Right lung (tissue), 10 donors: ENCODE results near the gene ZNF2. TPM values are rescaled to one million over a fixed set of nuclear protein-coding genes. Genes with fewer than 3 reads are reported as not detected.

Experiments
- DNase-seq, 2 donors: peaks; one replicate each; pipeline ENCODE4 v3.0.0-alpha.2; 2013
- long read RNA-seq, 8 donors: transcript quantifications; one replicate each; lab custom pipeline, GENCODE V29; 2026
- polyA plus RNA-seq, 5 donors: library from polyadenylated mRNA; unstranded; fragments of 120-200 nt; gene quantifications; one replicate each; pipeline versions ENCODE4 v1.2.1 to v1.2.3, GENCODE V29; 2013; ENCODE audit warnings: inconsistent platforms in 1 of 5, low replicate concordance in 1 of 5; ENCODE audit not compliant: insufficient read length in 5 of 5, insufficient read depth in 1 of 5

The ZNF2 gene
- 1 to 10 TPM; 5.6 to 9.1 (median 8.2) TPM for polyA plus RNA-seq
- long read RNA-seq, donor 1, partial matches to known transcripts, result 0 of 4 reads
- long read RNA-seq, donor 1, other reads (novel, unspliced or antisense), result 0 of 4 reads
- long read RNA-seq, donor 2, partial matches to known transcripts, result 0 of 4 reads
- long read RNA-seq, donor 2, other reads (novel, unspliced or antisense), result 0 of 4 reads
- long read RNA-seq, donor 3, partial matches to known transcripts, result 0 of 2 reads
- long read RNA-seq, donor 3, other reads (novel, unspliced or antisense), result 0 of 2 reads
- long read RNA-seq, donor 4, partial matches to known transcripts, result 6 of 8 reads
- long read RNA-seq, donor 4, other reads (novel, unspliced or antisense), result 0 of 8 reads
- long read RNA-seq, donor 5, transcript ZNF2-203 (5 exons, 2,601 nt), result major isoform, 5 of 7 reads
- long read RNA-seq, donor 5, partial matches to known transcripts, result 0 of 7 reads
- long read RNA-seq, donor 5, other reads (novel, unspliced or antisense), result 0 of 7 reads
- long read RNA-seq, donor 6, partial matches to known transcripts, result 0 of 3 reads
- long read RNA-seq, donor 6, other reads (novel, unspliced or antisense), result 0 of 3 reads
- long read RNA-seq, donor 7, result 0 reads
- long read RNA-seq, donor 8, transcript ZNF2-203 (5 exons, 2,601 nt), result major isoform, 6 of 6 reads
- long read RNA-seq, donor 8, partial matches to known transcripts, result 0 of 6 reads
- long read RNA-seq, donor 8, other reads (novel, unspliced or antisense), result 0 of 6 reads

DNA sequence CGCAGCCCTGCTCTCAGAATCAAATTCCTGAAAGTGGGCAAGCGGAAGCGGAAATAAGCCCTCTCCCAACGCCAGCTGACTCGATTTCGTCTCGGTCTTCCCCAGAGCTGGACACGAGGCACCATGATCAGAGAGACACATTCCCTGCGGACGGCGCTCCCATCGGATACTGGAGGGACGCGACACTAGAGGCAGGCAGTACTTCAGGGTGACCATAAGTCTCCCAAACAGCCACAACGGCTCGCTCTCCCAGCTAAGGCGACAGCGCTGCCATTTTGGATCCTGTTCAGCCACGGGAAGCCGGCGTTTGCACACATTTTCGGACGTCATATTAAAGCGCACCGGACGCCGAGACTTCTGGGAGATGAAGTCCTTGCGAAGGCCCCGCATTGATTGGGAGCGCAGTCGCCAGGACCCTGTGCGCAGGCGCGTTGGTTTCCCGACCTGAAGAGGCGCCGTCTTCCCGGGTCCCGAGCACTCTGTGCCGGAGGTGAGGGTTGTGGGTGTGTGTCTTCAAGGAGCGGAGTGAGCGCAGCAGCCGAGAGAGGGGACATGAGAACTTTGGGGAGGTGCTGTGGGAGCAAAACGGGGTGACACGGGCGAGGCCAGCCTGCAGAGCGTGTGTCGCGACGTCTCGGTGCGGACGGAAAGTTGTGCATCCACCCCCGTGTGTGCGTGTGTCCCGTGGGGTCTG, at the start of gene ZNF2:
Gene ZNF2, plus strand, starts transcription at position 439 of the 694 bp plus-strand sequence. CDS start 10,418 bp downstream, outside the sequence.
- peak; percentile 97 for DNase-seq

DNA sequence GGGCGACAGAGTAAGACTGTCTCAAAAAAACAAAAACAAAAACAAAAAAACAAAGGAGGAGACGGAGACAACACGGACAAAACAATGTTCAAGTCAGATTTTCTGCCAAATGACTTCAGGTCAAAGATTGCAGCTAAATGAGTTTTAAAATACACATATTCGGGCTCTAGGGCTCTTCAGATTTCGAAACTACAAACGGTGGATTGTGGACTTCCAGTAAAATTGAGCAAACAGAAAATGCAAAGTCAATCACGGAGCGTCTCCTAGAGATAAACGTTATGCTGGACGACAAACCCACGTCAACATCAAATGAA, 44.6 kb upstream of the ZNF2 start:
- DNase-seq, result peak; percentile 29 to 40

DNA sequence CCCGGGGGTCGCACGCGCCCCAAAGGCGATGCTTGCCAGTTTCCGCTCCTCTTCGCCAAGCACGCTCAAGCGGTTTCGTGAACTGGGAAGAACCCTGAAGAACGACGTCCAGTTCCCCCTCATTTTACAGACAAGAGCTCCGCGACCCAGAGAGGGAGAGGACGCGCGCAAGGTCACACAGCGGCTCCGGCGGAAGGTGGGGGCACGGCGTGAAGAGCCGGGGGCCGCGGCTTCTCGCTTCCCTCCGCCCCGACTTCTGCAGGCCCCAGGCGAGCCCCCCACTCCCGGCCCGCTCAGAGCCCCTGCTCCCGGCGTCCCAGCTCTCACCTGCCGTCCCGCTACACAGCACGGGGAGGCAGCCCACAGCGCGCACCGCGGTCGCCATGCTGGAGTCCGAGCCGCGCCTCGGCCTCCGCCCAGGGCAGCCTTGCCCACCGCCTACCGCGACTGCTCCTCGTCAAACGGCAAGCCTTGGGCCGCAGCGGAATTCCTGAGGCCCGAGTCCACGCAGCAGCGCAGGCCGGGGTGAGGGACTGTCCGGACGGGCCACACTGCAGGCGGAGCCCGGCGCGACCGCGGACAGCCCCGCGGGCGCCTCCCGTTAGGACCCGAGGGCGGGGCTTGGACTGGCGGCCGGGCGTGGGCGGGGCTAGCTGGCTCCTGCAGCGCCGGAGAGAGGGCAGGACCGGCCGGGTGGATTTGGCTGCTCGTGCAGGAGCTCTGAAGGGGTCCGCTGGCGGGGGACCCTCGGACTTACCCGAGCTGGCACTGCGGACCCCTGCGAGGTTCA, 44.0 kb upstream of the ZNF2 start, which contains the start of gene MRPS5:
Gene MRPS5, minus strand, starts transcription at position 402 of the 790 bp plus-strand sequence. Its CDS starts 17 bp downstream, at position 385.
- peak; percentile 77 to 80 for DNase-seq

DNA sequence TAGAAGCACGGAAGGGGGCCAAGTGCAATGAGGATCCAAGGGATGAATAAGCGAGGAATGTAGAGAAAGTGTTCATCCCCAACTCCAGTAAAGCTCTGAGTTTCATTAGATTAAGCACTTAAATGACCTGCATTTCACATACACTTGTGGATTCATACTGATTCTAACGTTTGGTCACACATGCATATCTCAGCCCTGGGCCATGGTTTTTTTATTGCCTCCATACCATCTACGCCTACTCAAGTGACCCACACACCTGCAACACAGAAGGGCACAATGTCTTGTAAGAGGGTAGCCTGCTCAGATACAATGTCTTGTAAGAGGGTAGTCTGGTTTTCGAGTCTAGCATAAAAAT, 43.4 kb upstream of the ZNF2 start:
- no peak for DNase-seq

DNA sequence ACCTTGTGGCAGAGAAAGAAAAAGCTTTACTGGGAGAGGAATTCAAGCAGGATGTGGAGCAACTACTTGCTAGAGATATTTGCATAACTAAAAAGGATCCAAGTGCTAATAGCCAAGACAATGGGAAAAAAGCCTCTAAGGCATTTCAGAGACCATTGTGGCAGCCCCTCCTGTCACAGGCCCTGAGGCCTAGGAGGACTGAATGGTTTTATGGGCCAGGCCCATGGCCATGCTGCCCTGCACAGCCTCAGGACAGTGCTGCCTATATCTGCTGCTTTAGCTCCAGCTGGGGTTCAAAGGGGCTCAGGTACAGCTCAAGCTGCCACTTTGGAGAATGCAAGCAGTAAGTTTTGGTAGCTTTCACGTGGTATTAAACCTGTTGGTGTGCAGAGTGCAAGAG, 26.9 kb upstream of the ZNF2 start:
- no peak for DNase-seq

DNA sequence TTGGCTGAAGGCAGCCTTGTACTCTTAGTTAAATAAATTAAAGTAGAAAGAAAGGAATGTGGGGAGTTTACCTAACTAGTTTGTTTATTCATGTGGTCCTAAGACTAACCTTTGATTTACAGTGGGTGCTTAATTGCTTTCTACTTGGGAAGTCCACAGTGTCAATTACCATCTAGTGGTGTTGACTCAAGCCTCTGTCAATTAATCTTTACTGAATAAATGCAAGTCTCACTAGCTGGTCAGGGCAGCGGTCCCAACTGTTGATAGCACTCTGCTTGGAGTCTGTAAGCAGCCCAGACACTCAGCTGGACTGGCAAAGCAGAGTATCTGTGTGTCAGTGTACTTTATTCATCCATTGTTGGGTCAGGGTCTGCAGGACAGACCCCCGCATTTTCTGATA, 21.8 kb upstream of the ZNF2 start:
- DNase-seq, result no peak

DNA sequence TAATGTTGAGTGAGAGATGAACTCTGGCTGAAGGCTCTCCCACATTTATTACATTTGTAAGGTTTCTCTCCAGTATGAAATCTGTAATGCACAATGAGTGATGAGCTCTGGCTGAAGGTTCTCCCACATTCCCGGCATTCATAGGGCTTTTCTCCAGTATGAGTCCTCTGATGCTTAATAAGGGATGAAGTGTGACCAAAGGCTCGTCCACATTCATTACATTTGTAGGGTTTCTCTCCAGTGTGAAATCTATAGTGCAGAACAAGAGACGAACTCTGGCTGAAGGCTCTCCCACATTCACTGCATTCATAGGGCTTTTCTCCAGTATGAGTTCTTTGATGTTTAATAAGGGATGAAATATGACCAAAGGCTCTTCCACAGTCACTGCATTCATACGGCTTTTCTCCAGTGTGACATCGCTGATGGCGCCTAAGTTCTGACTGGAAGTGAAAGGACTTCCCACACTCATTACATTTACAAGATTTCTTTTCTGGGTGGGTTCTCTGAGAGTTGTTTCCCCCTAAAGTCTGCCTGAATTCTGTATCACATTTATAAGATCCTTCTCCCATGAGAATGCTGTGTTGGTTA, 16.1 kb upstream of the ZNF2 start:
- DNase-seq, result no peak

DNA sequence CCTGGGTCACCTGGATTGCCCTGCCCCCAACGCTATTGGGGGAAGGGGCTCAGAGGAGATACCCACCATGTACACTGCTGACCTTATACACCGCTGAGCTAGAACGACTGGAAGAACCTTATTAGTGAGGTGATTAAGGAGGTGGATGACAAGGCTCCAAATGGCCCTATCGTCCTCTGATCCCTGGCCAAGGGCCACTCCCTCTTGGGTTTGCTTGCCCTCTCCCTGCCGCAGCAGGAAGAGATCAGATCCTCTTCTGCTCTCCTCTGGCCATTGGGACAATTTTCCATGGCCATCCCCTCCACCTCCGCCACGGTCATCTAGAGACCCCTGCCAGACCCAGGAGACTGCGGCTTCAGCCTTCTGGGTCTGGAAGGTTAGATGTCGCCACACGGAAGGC, 7.2 kb upstream of the ZNF2 start:
- DNase-seq, result no peak

DNA sequence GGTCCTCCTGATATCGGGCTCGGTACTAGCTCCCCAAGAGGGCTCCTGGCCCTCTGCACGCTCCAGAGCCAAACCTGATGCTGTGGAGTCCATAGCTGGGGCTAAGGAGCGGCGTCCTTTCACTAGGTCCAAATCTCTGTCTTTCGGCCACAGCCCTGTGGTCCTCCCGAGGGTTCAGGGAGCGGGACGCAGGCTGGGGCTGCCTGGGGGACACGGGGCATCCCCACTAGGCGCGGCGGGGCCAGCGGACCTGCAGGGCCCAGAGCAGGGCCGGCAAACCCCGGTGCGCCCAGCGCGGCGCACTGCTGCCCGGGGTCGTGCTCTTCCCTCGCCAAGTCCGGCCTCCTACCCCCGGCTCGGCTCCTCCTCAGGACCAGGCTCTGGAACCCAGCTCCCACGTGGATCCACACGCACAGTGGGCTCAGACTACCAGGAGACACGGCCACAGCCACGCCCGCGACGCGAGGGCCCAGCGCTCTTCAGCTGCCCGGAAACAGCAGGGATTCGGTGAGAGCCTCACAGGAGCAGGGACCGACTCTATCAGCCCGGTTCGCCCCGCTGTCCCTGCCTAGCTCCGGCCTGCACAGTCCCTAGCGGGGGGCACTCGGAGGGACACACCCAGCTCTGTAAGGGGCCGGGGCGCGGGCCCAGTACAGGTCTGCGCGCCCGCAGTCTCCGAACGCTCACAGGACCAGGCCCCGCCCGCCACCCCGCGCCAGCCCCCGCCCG, 6.6 kb upstream of the ZNF2 start:
- DNase-seq, result peak; percentile 32 to 33

DNA sequence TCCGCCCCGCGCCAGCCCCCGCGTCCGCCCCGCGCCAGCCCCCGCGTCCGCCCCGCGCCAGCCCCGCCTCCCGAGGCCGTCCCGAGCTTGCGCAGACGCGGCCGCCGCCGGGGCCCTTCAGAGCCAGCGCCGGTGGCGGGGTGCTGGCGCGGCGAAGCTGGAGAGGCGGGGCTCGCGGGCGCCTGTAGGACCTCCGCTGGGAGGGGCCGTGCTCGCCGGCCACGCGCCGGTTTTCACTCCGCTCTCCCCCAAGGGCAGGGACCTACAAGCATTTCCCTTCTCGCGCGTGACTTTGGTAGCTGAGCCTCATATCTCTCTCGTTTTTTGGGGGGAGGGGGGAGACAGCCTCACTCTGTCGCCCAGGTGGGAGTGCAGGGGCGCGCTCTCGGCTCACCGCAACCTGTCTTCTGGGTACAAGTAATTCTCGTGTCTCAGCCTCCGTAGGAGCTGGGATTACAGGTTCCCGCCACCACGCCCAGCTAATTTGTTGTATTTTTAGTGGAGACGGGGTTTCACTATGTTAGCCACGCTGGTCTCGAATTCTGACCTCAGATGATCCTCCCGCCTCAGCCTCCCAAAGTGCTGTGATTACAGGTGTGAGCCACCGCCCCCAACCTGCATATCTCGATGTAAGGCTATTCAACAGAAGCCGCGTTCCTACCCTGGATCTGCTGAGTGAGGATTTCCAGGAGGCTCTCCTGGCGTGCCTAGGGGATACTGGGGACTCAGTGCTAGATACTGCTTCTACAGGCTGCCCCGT, 5.7 kb upstream of the ZNF2 start, which contains the start of gene ZNF514:
Gene ZNF514, minus strand, starts transcription at position 159 of the 760 bp plus-strand sequence. CDS start 6,595 bp downstream, outside the sequence.
- peak; percentile 62 to 64 for DNase-seq

DNA sequence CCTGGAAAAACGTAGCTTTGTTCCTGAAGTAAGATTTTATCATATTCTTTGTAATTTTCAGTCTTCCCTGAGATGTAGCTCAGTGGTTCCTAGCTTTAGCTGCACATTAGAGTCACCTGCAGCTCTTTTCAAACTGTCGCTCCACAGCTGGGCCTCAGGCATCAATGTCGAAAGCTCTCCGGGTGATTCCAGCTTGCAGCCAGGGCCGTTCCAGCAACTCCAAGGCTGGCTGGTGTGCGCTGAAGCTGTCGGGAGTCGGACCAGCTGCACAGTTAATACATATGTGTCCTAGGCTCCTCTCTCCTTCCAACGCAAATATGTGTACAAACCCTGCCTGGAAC, 609 bp upstream of the ZNF2 start:
- DNase-seq, result no peak

DNA sequence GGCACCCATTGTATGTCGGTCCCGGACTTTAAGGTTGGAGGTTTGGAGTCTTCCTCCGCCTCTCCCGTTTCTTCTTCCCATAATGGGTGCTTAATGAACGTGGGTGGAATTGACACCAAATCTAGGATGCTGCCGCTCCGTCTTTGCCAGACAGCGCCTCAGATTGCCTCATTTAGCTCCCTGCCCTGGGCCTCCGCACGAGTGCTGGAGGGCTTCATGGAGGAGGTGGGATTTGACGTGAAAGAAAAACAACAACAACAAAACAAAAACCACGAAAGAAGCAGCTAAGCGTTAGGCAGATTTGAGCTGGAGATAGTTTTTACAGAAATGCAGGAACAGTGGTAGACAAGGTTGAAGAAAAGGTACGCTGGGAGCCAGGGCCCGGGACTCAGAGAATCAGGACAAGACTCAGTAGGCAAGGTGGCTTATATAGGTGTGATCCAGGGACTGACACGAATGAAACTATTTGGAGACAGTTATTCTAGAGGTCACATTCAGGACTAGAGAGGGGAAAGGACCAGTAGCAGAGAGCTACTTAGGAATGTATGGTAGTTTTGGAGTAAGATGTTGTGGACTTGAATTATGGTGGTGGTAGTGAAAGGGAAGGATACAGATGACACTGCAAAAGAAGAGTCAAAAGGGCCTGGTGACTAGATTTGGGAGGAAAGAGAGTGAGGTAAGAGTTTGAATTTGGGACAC, 605 bp downstream of the ZNF2 start:
- DNase-seq, result no peak

DNA sequence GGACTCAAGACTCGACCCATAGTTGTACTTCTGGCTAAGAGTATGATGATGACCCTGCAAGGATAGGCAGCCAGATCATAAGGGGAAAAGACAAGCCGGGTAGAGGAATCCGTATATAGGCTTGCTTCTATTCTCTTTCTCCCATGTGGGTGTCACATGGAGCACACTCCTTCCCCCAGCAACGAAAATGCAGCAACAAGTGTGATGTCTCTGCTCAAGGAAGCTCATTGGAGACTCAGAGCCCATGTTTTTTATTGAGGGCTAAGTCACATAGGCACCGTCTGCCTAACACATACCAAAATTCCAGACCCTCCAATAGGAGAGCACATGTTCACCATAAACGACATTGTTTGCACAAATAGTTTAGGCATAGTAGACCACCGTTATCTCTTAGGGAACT, 6.3 kb downstream of the ZNF2 start:
- no peak for DNase-seq

DNA sequence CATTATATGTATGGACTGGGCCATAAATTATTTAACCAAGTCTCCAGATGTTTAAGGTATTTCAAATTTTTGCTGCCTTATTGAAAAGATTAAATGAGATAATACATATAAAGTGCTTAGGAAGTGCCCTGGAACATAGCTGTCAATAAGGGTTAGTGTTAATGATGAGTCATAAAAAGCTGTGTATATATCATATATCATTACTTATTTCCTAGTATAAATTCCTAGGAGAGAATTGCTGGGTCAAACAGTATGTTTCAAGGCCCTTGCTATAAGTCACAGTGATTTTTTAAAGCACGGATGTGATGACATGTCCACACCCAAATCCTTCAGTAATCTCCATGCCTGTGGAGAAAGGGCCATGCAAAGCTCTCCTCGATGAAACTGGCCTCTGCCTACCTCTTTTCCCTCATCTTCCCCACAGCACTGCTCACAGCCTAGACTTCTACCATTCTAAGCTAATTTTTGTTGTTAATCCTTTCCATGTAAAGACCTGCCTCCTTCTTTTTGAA, 8.5 kb downstream of the ZNF2 start:
- no peak for DNase-seq

DNA sequence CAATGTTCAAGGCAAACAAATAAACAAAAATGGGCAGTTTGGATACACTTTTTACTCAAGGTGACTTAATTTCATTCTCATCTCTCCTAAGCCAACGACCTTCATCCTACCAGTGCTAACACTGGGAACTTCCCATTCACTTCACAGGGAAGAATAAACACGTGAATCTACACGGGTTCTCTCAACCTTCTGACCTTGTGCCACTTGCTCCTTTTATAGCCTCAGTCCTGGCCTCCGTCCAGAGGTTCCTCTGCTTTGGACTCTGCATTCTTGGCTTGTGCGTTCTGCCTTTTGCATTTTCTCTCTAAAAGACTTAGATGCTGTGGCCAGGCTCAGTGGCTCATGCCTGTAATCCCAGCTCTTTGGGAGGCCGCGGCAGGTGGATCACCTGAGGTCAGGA, 13.8 kb downstream of the ZNF2 start:
- DNase-seq, result no peak

DNA sequence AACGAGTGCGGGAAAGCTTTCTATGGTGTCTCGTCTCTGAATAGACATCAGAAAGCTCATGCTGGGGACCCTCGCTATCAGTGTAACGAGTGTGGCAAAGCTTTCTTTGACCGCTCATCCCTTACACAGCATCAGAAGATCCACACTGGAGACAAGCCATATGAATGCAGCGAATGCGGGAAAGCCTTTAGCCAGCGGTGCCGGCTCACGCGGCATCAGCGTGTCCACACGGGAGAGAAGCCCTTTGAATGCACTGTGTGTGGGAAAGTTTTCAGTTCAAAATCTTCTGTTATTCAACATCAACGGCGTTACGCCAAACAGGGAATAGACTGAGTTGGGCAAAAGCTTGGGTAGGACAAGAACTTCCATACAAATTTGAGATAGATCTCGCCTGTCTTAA, 16.2 kb downstream of the ZNF2 start:
- DNase-seq, result no peak

DNA sequence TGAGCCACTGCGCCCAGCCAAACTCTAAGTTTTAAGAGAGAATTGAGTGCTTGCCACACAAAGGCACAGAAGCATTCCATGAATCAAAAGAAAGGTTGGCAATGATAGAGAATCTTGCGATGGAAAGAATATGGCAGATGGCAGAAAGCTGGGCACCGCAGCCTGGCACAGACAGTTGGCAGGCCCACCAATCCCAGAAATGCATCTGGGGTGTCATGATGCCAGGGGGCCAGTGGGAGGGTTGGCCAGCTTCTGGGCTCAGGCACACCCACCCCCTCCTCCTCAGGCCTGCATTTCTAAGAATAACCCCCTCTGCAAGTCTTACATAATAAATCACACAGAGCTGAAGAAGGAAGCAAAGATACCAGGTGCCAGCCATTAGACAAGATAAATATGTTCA, 19.6 kb downstream of the ZNF2 start:
- DNase-seq, result no peak

DNA sequence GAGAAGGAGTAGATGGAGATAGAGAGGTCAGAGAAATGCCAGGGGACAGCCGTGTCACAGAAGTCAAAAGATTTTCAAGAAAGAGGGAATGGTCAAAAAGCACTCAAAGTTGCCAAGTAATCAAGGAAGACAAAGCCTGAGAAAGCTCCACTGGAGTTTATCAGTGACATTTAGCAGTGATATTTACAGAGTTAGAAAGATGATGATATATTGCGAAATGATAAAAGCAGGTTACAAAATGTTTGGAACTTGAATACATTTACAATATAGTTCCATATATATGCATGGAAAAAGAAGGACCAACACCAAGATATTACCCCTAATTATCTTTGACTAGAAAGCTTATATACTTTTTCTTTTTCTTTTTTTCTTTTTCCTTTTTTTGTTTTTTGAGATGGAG, 20.4 kb downstream of the ZNF2 start:
- no peak for DNase-seq

DNA sequence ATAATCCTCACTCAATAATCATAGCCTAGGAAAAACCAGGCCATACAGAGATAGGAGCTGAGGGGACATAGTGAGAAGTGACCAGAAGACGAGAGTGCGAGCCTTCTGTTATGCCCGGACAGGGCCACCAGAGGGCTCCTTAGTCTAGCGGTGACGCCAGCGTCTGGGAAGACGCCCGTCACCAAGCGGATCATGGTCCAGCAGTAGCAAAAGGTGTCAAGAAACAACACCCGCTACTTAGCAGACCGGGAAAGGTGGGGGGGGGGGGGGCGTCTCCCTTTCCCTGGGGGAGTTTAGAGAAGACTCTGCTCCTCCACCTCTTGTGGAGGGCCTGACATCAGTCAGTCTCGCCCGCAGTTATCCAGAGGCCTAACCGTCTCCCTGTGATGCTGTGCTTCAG, 27.3 kb downstream of the ZNF2 start:
- DNase-seq, result peak in 1 of 2 donors; percentile 5
